ENCODE data around the gene NDFIP1.

NDFIP1 gene

DNA sequence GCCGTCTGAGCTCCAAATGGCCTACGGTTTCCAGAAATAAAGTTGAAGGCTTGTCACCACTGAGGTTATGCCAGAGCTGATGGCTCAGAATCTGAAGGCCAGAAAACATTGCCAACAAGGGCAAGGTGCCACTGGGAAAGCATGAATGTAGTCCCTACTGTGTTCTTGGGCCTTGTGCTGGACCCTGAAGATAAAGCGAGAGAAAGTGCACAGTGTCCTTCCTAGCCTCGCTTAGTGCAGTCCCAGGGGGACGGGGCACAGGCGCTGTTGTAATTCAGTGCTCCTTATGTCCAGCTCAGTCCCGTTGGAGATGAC is 84.5 kb downstream of the NDFIP1 start:
- no peak for DNase-seq

DNA sequence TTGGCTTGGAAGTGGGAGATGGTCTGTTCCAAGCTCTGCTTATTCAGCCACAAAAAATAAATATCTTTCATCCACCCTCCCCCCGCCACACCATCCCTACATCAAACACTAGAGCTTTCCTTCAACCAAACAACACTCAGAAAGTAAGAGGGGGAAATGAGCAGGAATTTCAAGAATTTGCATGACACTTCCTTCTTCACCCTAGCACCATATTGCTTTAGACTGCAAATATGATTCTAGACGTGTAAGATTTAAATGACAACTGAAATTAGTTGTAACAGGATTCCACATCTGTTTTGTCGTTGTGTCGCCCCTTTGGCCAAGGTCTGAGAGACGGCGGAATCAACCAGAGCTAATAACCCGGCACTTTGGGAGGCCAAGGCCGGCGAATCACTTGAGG is 88.5 kb downstream of the NDFIP1 start:
- no peak for DNase-seq

- DNase-seq = no peak
These were observed 89.2 kb downstream of the NDFIP1 start for GRCh38 chr5:142197781-142198180.

DNA sequence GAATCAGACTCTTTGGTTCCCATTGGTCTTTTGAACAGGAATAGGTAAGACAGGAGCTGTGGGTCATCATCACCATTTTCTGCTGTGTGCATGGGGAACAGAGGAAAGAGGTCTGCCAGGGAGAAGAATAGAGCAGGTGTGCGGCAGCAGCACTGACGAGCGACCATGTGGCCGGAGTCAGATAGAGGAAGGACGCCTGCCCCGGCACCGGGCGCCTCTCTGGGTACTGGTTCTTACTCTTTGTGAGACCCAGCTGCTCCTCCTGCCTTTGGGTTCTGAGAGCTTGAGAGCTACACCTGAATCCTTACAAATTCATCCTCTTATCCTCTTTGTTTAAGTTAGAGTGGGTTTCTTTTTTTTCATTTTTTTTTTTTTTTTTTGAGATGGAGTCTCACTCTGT is 90.8 kb downstream of the NDFIP1 start:
- no peak for DNase-seq

- no peak for DNase-seq
These were observed 91.8 kb downstream of the NDFIP1 start for GRCh38 chr5:142200387-142200786.

DNA sequence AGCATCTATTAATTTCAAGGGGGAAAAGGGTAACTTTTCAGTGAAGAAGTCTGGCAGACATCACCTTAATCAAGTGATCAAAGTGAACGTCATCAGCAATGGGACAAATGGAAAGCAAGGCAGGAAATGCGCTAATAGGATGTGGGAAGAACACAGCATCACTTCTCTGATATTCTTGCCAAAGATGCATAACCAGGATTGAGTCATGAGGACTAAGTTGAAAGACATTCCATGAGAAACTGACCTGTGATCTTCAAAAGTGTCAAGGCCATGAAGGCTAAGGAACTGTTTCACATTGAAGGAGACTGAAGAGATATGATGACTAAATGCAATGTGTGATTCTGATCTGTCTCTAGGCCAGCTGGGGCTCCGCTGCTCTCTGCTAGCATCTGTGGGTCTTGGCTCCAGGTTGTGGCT is 92.9 kb downstream of the NDFIP1 start:
- no peak for DNase-seq

DNA sequence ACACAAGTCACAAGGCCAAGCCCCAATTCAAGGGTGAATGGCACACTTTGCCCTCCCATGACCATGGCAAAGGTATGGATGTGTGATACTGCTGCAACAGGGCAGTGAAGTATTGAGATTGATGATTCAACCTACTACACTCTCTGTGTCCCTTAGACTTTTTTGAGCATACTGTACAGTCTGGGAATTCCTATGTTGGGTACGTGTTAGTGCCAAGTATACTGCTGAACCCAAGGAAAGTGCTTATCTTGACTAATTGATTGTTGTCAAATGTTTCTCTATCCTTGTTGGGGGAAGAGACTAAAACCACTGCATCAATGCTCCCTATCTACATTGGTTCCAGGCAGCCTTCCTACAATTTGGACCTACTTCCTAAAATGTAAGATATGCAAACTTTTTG is 93.7 kb downstream of the NDFIP1 start:
- no peak for DNase-seq

Data from NCI-H1105 (cell line).